ENCODE results near the gene ZSCAN5B.

DNA sequence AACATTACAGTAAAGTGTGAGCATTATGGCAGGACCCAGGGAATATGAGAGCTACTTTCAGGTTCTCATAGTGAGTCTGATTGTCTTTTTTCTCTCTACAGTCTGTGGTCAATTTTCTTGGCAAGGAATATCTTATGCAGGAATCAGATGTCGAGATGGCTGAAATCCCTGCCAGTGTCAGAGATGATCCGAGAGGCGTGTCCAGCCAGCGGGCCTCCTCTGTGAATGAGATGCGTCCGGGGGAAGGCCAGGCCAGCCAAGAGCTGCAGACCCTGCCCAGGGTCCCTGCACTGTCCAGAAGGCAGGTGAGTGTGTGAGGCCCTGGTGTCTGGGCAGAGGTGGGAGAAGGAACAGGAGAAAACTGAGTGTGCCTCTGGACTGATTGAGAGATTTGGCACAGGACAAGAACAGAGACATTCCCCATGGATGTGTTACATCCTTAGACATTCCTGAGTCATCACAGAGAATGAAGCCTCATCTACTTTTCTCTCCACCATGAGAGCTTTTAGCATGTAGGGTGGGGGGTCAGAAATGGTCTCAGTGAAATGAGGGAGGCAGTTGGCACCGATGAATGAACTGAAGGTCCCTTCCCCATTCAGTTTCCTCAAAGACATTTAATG is 47.6 kb upstream of the ZSCAN5B start:
- TF ChIP-seq, protein P1, sequence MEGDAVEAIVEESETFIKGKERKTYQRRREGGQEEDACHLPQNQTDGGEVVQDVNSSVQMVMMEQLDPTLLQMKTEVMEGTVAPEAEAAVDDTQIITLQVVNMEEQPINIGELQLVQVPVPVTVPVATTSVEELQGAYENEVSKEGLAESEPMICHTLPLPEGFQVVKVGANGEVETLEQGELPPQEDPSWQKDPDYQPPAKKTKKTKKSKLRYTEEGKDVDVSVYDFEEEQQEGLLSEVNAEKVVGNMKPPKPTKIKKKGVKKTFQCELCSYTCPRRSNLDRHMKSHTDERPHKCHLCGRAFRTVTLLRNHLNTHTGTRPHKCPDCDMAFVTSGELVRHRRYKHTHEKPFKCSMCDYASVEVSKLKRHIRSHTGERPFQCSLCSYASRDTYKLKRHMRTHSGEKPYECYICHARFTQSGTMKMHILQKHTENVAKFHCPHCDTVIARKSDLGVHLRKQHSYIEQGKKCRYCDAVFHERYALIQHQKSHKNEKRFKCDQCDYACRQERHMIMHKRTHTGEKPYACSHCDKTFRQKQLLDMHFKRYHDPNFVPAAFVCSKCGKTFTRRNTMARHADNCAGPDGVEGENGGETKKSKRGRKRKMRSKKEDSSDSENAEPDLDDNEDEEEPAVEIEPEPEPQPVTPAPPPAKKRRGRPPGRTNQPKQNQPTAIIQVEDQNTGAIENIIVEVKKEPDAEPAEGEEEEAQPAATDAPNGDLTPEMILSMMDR (IDR thresholded peaks at IDR 0.05): no peak
- no peak for TF ChIP-seq POLR2A (IDR thresholded peaks at IDR 0.05)

Measured in prostate gland (tissue), 2 donors.